GM12865 (cell line): ENCODE measurements around the gene YAE1.

Experiments
- DNase-seq: peaks from one replicate; pipeline ENCODE4 v3.0.0; 2010; ENCODE audit warnings: low read depth
- H3K4me3 ChIP-seq: 2 replicates; pipeline ENCODE4 v1.5.1; 2011; ENCODE audit warnings: mild to moderate bottlenecking, low read depth, low read length, control low read depth
- CTCF ChIP-seq: IDR thresholded peaks from 2 replicates; pipeline ENCODE4 v1.5.1; 2011; ENCODE audit warnings: low read length, control low read depth, low read depth, inconsistent platforms; ENCODE audit not compliant: insufficient read depth; ENCODE audit errors: missing control alignments

YAE1 gene

GRCh38 chr7:39567294-39567693 is 1.1 kb downstream of the YAE1 start:
- no peak for DNase-seq

GRCh38 chr7:39574673-39575349 is 8.6 kb downstream of the YAE1 start:
- H3K4me3 ChIP-seq = no peak overlapping the region
- TF ChIP-seq CTCF = no peak
- DNase-seq = no peak

More at GRCh38 chr7:39567294-39567693, 1.1 kb downstream of the YAE1 start:
- H3K4me3 ChIP-seq = peak overlapping the region; percentile 65
- TF ChIP-seq CTCF = no peak

GRCh38 chr7:39577229-39577874 is 11.1 kb downstream of the YAE1 start:
- no peak overlapping the region for H3K4me3 ChIP-seq
- DNase-seq = no peak
- TF ChIP-seq CTCF = no peak

GRCh38 chr7:39580149-39580874 is 14.1 kb downstream of the YAE1 start:
- DNase-seq = peak; percentile 94
- no peak overlapping the region for H3K4me3 ChIP-seq
- TF ChIP-seq CTCF = peak; percentile 76

GRCh38 chr7:39582536-39582935 is 16.3 kb downstream of the YAE1 start:
- TF ChIP-seq CTCF = no peak
- DNase-seq = no peak
- no peak overlapping the region for H3K4me3 ChIP-seq

- DNase-seq = no peak
- no peak overlapping the region for H3K4me3 ChIP-seq
- TF ChIP-seq CTCF = no peak
Measured at GRCh38 chr7:39583539-39583938, 17.3 kb downstream of the YAE1 start.
